ENCODE data around the gene SPATA32. TPM values are rescaled to one million over a fixed set of nuclear protein-coding genes. Genes with fewer than 3 reads are reported as not detected.
"Not testable (repeated sequence)": the region's sequence is repeated elsewhere in the genome, so short reads cannot be mapped to it uniquely, and the experiment has no call there.

Gene SPATA32
- total RNA-seq, 1 donor from 2014 or later: not detected

GRCh38 chr17:45256114-45256966 lies 5.6 kb downstream of the SPATA32 start:
- intact Hi-C loops (cut with DNase I): no loop called here
- no peak for ATAC-seq

GRCh38 chr17:45255358-45255757 lies 6.5 kb downstream of the SPATA32 start:
- intact Hi-C loops (cut with DNase I): no loop called here
- DNase-seq (ENCODE audit: low spot score): no peak
- no peak for ATAC-seq

More at GRCh38 chr17:45256114-45256966, 5.6 kb downstream of the SPATA32 start:
- DNase-seq (ENCODE audit: low spot score): no peak

- no peak for DNase-seq (ENCODE audit: low spot score)
- intact Hi-C loops (cut with DNase I): no loop called here
- ATAC-seq: no peak
Observed at GRCh38 chr17:45253879-45254278, 8.0 kb downstream of the SPATA32 start.

GRCh38 chr17:45253237-45253636 lies 8.7 kb downstream of the SPATA32 start:
- DNase-seq (ENCODE audit: low spot score); ATAC-seq; intact Hi-C loops (cut with DNase I): not testable (repeated sequence)

GRCh38 chr17:45251931-45252330 lies 10.0 kb downstream of the SPATA32 start:
- intact Hi-C loops (cut with DNase I): no loop called here
- DNase-seq (ENCODE audit: low spot score) (no peak), ATAC-seq (no peak)

- DNase-seq (ENCODE audit: low spot score) (no peak), ATAC-seq (no peak)
- intact Hi-C loops (cut with DNase I): no loop called here
Observed at GRCh38 chr17:45248132-45248957, 13.5 kb downstream of the SPATA32 start.

GRCh38 chr17:45247429-45248131 lies 14.3 kb downstream of the SPATA32 start:
- intact Hi-C loops (cut with DNase I): no loop called here
- peak; percentile 82 for DNase-seq (ENCODE audit: low spot score)
- peak; percentile 83 for ATAC-seq

- ATAC-seq (peak; percentile 6), DNase-seq (ENCODE audit: low spot score) (no peak)
- intact Hi-C loops (cut with DNase I): no loop called here
Observed at GRCh38 chr17:45246861-45247428, 14.9 kb downstream of the SPATA32 start.

- no peak for ATAC-seq
- DNase-seq (ENCODE audit: low spot score): no peak
- intact Hi-C loops (cut with DNase I): no loop called here
Observed at GRCh38 chr17:45246338-45246737, 15.6 kb downstream of the SPATA32 start.

- intact Hi-C loops (cut with DNase I): no loop called here
- DNase-seq (ENCODE audit: low spot score): no peak
- ATAC-seq: no peak
Observed at GRCh38 chr17:45244725-45245656, 16.9 kb downstream of the SPATA32 start.

GRCh38 chr17:45243750-45244149 lies 18.1 kb downstream of the SPATA32 start:
- intact Hi-C loops (cut with DNase I): no loop called here
- no peak for DNase-seq (ENCODE audit: low spot score)
- no peak for ATAC-seq

- intact Hi-C loops (cut with DNase I): no loop called here
- DNase-seq (ENCODE audit: low spot score) (no peak), ATAC-seq (no peak)
Observed at GRCh38 chr17:45242029-45242414, 19.9 kb downstream of the SPATA32 start.

GRCh38 chr17:45241328-45242028 lies 20.4 kb downstream of the SPATA32 start:
- intact Hi-C loops (cut with DNase I): no loop called here
- no peak for ATAC-seq
- DNase-seq (ENCODE audit: low spot score): no peak

GRCh38 chr17:45240905-45241327 lies 21.0 kb downstream of the SPATA32 start:
- intact Hi-C loops (cut with DNase I): no loop called here
- ATAC-seq (no peak), DNase-seq (ENCODE audit: low spot score) (no peak)

- DNase-seq (ENCODE audit: low spot score) (no peak), ATAC-seq (no peak)
- intact Hi-C loops (cut with DNase I): no loop called here
Observed at GRCh38 chr17:45238155-45238774, 23.6 kb downstream of the SPATA32 start.

GRCh38 chr17:45237686-45238085 lies 24.2 kb downstream of the SPATA32 start:
- intact Hi-C loops (cut with DNase I): no loop called here
- DNase-seq (ENCODE audit: low spot score): no peak

GRCh38 chr17:45236282-45236606 lies 25.6 kb downstream of the SPATA32 start:
- no peak for DNase-seq (ENCODE audit: low spot score)
- intact Hi-C loops (cut with DNase I): no loop called here

More at GRCh38 chr17:45237686-45238085, 24.2 kb downstream of the SPATA32 start:
- no peak for ATAC-seq

More at GRCh38 chr17:45236282-45236606, 25.6 kb downstream of the SPATA32 start:
- ATAC-seq: no peak
